HepG2 (cell line): ENCODE results near the gene CTSD. TPM values are rescaled to one million over a fixed set of nuclear protein-coding genes. Genes with fewer than 3 reads are reported as not detected.

Experiments used
- ATAC-seq: fragments of 200-7000 bp; cut with Tn5 transposase; 3 replicates; pipeline ENCODE4 v1.9.1; 2020; ENCODE audit warnings: mild to moderate bottlenecking, moderate library complexity
- BruUV-seq: library from RNA; stranded (reverse); fragments of 400-500 nt; replicated peaks from 2 replicates; lab custom pipeline; 2021; lab: Mats Ljungman, UMichigan
- CTCF ChIA-PET: fragments of 300-600 bp; formaldehyde crosslinking; extraction: SDS; loops from one replicate; lab custom pipeline; 2021; ENCODE audit warnings: low total read pairs, inconsistent platforms, low intra/inter-chr PET ratio; lab: Yijun Ruan, JAX
- POLR2A ChIA-PET: fragments of 350-600 bp; sonication (Branson Sonifier 250); formaldehyde crosslinking; loops from one replicate; lab custom pipeline; 2020; ENCODE audit warnings: antibody characterized with exemption, inconsistent platforms; lab: Yijun Ruan, JAX
- DNase-seq: peaks from one replicate; pipeline ENCODE4 v3.0.0-alpha.2; 2015; ENCODE audit warnings: low spot score
- FAIRE-seq: peaks from 3 replicates; lab custom pipeline; 2011; peaks lifted over from hg19 to GRCh38; lab: Jason Lieb, UNC
- H2AFZ ChIP-seq: one replicate; pipeline ENCODE4 v1.6.1; 2011; ENCODE audit warnings: low read length, inconsistent platforms
- H3K27ac ChIP-seq: fragments of 300-600 bp; 3 replicates; pipeline ENCODE4 v1.8.0; 2011; ENCODE audit warnings: mixed run types, mild to moderate bottlenecking, mixed read lengths, low read length, inconsistent platforms; ENCODE audit not compliant: insufficient read depth; ENCODE audit errors: extremely low read length
- H3K27me3 ChIP-seq, 2 experiments: fragments of 200-600 bp in 1 of 2; 2 replicates in 1 of 2; 3 replicates in 1 of 2; pipeline versions ENCODE4 v1.6.0 to v1.8.0; 2011; ENCODE audit warnings: low read length in 2 of 2, mild to moderate bottlenecking in 2 of 2, moderate library complexity in 2 of 2, inconsistent platforms in 1 of 2; ENCODE audit not compliant: insufficient read depth in 2 of 2, control insufficient read depth in 1 of 2
- H3K36me3 ChIP-seq, 2 experiments: fragments of 200-600 bp in 1 of 2; replicated peaks in 1 of 2; 2 replicates in 1 of 2; 3 replicates in 1 of 2; pipeline versions ENCODE4 v1.5.1 to v1.8.0; 2011; ENCODE audit warnings: low read length in 2 of 2, inconsistent platforms in 1 of 2; ENCODE audit not compliant: insufficient read depth in 2 of 2, control insufficient read depth in 1 of 2
- H3K4me1 ChIP-seq: 2 replicates; pipeline ENCODE4 v1.5.1; 2012; ENCODE audit warnings: low read length, inconsistent platforms; ENCODE audit not compliant: insufficient read depth
- H3K4me2 ChIP-seq: 2 replicates; pipeline ENCODE4 v1.6.0; 2011; ENCODE audit warnings: low read depth, low read length, inconsistent platforms
- H3K4me3 ChIP-seq, 3 experiments: fragments of 200-600 bp in 1 of 3; sonication (generic), shearing (Covaris generic) in 1 of 3; replicated peaks in 1 of 3; 2 replicates each; pipeline ENCODE4 v1.5.1; 2011 to 2016; ENCODE audit warnings: low read length in 3 of 3, inconsistent platforms in 2 of 3, low read depth in 2 of 3, mild to moderate bottlenecking in 2 of 3, control low read depth in 1 of 3, mixed read lengths in 1 of 3; ENCODE audit not compliant: insufficient read depth in 1 of 3
- H3K79me2 ChIP-seq: one replicate; pipeline ENCODE4 v1.6.1; 2011; ENCODE audit warnings: low read length, inconsistent platforms; ENCODE audit not compliant: insufficient read depth
- H3K9ac ChIP-seq: 2 replicates; pipeline ENCODE4 v1.6.0; 2011; ENCODE audit warnings: mild to moderate bottlenecking, low read depth, low read length, inconsistent platforms; ENCODE audit not compliant: insufficient read depth
- H3K9me3 ChIP-seq: 2 replicates; pipeline ENCODE4 v1.5.1; 2012; ENCODE audit warnings: mild to moderate bottlenecking, low read length
- H4K20me1 ChIP-seq: 2 replicates; pipeline ENCODE4 v1.6.0; 2011; ENCODE audit warnings: inconsistent platforms, mild to moderate bottlenecking, low read length, moderate library complexity; ENCODE audit not compliant: insufficient read depth
- HIVEP1 ChIP-seq: sonication (generic); formaldehyde crosslinking; IDR thresholded peaks from 2 replicates; pipeline ENCODE4 v1.4.0; 2020; ENCODE audit warnings: mild to moderate bottlenecking, missing genetic modification reagents
- HMGXB3 ChIP-seq: sonication (generic); formaldehyde crosslinking; IDR thresholded peaks from 2 replicates; pipeline ENCODE4 v1.4.0; 2020; ENCODE audit warnings: missing genetic modification reagents, borderline replicate concordance
- STAG1 ChIP-seq: sonication (generic); formaldehyde crosslinking; IDR thresholded peaks from 2 replicates; pipeline ENCODE4 v1.4.0; 2020; ENCODE audit warnings: missing genetic modification reagents
- TBP ChIP-seq: sonication (generic); formaldehyde crosslinking; IDR thresholded peaks from 2 replicates; pipeline ENCODE4 v1.5.0; 2020; ENCODE audit warnings: missing genetic modification reagents
- XBP1 ChIP-seq: sonication (generic); formaldehyde crosslinking; IDR thresholded peaks from 2 replicates; pipeline ENCODE4 v1.5.0; 2020; ENCODE audit warnings: missing genetic modification reagents
- ZBTB4 ChIP-seq: sonication (generic); formaldehyde crosslinking; IDR thresholded peaks from 2 replicates; pipeline ENCODE4 v1.4.0; 2020; ENCODE audit warnings: missing genetic modification reagents, mild to moderate bottlenecking, borderline replicate concordance
- ZNF124 ChIP-seq: sonication (generic); formaldehyde crosslinking; IDR thresholded peaks from 2 replicates; pipeline ENCODE4 v1.4.0; 2020; ENCODE audit warnings: missing genetic modification reagents
- ZNF296 ChIP-seq: sonication (generic); formaldehyde crosslinking; conservative IDR thresholded peaks from 2 replicates; pipeline ENCODE4 v1.5.0; 2020; ENCODE audit warnings: mild to moderate bottlenecking, missing genetic modification reagents
- ZNF746 ChIP-seq: sonication (generic); formaldehyde crosslinking; IDR thresholded peaks from 2 replicates; pipeline ENCODE4 v1.8.0; 2022; ENCODE audit warnings: mild to moderate bottlenecking, missing genetic modification reagents
- WGBS: methylation state at CpG from one replicate; pipeline ENCODE4 v1.1.6; 2017; ENCODE audit warnings: low lambda C conversion rate; 5-methylcytosine and 5-hydroxymethylcytosine counted together
- in situ Hi-C: cut with HindIII; loops from 2 replicates; pipeline ENCODE4 v1.10.0; 2017; ENCODE audit warnings: low pct_unique_long_range_greater_than_20kb; ENCODE audit not compliant: extremely low pct_ligation_motif_present
- intact Hi-C: fragments of 100-400 bp; cut with micrococcal nuclease; formaldehyde crosslinking; loops from one replicate; pipeline ENCODE4 v1.10.0; 2022; ENCODE audit not compliant: unreplicated experiment
- polyA plus RNA-seq, 8 experiments: library from polyadenylated mRNA; depleted of rRNA in 3 of 8; stranded (reverse) in 7 of 8; unstranded in 1 of 8; fragments of >200 nt; fragmentation: Illumina TruSeq in 4 of 8; extraction: Trizol in 4 of 8; gene quantifications; 2 replicates each; pipeline versions ENCODE4 v1.2.1 to v1.2.3, GENCODE V29; 2011 to 2016; ENCODE audit warnings: low read depth in 4 of 8, missing spikeins in 1 of 8, mixed read lengths in 1 of 8; ENCODE audit not compliant: insufficient read depth in 1 of 8
- total RNA-seq, 5 experiments: library from RNA; depleted of rRNA; stranded (reverse); fragments of >200 nt; fragmentation: Illumina TruSeq; extraction: Trizol; gene quantifications; 2 replicates each; pipeline ENCODE4 v1.2.3, GENCODE V29; 2016; ENCODE audit warnings: low read depth in 1 of 5
- TF ChIP-seq, protein P1 (sequence below): sonication (generic); formaldehyde crosslinking; IDR thresholded peaks from 2 replicates; pipeline ENCODE4 v1.4.0; 2020; ENCODE audit warnings: missing genetic modification reagents
- TF ChIP-seq, protein P2 (sequence below): IDR thresholded peaks from 2 replicates; pipeline ENCODE4 v1.6.1; 2016

CTSD gene
- total and polyA plus RNA-seq, 2 of the 13 experiments (the other 11 are each of a cell fraction or from before 2014, with no cell fraction given) = 143 to 230 TPM

GRCh38 chr11:1730059-1730629, 33.6 kb downstream of the CTSD start:
- ChIA-PET CTCF (no interaction called here), POLR2A (no interaction called here)
- ATAC-seq = no peak
- TF ChIP-seq HMGXB3 (CRISPR knock-in tag) = no peak
- TF ChIP-seq ZNF124 = no peak
- TF ChIP-seq XBP1 (CRISPR knock-in tag) = no peak
- TF ChIP-seq TBP (CRISPR knock-in tag) = no peak
- TF ChIP-seq ZNF296 (CRISPR knock-in tag) = no peak
- no peak for TF ChIP-seq ZBTB4 (CRISPR knock-in tag)
- TF ChIP-seq STAG1 (CRISPR knock-in tag) = no peak
- TF ChIP-seq ZNF746 (CRISPR knock-in tag) = no peak
- TF ChIP-seq, protein P1, sequence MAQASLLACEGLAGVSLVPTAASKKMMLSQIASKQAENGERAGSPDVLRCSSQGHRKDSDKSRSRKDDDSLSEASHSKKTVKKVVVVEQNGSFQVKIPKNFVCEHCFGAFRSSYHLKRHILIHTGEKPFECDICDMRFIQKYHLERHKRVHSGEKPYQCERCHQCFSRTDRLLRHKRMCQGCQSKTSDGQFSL (CRISPR knock-in tag) = no peak
- TF ChIP-seq, protein P2, sequence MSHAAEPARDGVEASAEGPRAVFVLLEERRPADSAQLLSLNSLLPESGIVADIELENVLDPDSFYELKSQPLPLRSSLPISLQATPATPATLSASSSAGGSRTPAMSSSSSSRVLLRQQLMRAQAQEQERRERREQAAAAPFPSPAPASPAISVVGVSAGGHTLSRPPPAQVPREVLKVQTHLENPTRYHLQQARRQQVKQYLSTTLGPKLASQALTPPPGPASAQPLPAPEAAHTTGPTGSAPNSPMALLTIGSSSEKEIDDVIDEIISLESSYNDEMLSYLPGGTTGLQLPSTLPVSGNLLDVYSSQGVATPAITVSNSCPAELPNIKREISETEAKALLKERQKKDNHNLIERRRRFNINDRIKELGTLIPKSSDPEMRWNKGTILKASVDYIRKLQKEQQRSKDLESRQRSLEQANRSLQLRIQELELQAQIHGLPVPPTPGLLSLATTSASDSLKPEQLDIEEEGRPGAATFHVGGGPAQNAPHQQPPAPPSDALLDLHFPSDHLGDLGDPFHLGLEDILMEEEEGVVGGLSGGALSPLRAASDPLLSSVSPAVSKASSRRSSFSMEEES (CRISPR knock-in tag) = no peak
- no peak for TF ChIP-seq HIVEP1

More at GRCh38 chr11:1730059-1730629, 33.6 kb downstream of the CTSD start:
- Histone ChIP-seq H3K79me2 (no peaks in the 10 kb centered on the region), H3K36me3 (no peaks in the 10 kb centered on the region), H3K4me1 (no peaks in the 10 kb centered on the region), H3K4me3 (no peak overlapping the region), H3K27ac (no peak overlapping the region), H3K9ac (no peak overlapping the region), H3K4me2 (no peak overlapping the region), H2AFZ (no peak overlapping the region), H4K20me1 (no peaks in the 10 kb centered on the region), H3K27me3 (peaks cover 0 to 73% of the 10 kb centered on the region in 2 experiments; a peak in 4 of 5 replicates), H3K9me3 (no peaks in the 10 kb centered on the region)
- WGBS = 13% methylated on average over 11 of the region's 11 CpGs
- DNase-seq = no peak
- in situ Hi-C loops = no loop called here
- no peak for FAIRE-seq
- intact Hi-C loops = no loop called here
- no TSS peak for BruUV-seq
